ENCODE data around the gene MDP1.

Gene MDP1

DNA sequence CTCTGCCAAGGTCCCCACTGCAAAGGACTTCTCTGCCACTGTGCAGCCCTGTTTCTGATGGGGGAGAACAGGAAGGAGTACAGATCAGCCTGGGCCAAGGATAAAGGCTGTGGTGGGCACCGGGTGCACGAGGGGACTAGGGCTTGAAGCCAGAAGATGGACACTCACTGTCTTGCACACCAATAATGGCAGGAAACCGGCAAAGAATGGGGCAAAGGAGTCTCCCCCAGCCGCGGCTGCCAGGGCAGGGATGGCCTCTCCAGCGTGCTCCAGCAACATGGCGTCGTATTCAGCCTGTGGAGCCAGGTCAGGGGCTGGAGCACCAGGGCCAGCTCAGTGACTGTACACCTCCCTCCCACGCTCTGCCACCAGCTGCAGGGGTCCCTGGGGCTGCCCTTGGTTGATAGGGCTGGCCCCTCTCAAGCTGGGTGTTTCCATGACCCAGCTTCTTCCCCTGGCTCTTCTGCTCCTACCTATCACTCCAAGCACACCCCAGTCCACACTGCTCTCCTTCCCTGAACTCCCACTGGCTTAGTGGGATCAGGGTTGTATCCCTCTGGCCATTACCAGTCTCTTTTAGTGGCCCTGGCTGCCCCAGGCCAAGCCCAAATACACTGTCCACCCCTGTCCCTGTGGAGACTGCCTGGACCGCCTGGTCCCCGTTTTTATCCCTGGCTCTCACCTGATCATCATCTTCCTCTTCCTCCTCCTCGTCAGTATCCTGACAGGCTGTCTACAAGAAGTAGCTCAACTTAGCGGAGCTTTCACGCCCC lies 33.6 kb downstream of the MDP1 start:
- no peak for DNase-seq (ENCODE audit: low read depth in 1 of 2, low spot score in 1 of 2)

DNA sequence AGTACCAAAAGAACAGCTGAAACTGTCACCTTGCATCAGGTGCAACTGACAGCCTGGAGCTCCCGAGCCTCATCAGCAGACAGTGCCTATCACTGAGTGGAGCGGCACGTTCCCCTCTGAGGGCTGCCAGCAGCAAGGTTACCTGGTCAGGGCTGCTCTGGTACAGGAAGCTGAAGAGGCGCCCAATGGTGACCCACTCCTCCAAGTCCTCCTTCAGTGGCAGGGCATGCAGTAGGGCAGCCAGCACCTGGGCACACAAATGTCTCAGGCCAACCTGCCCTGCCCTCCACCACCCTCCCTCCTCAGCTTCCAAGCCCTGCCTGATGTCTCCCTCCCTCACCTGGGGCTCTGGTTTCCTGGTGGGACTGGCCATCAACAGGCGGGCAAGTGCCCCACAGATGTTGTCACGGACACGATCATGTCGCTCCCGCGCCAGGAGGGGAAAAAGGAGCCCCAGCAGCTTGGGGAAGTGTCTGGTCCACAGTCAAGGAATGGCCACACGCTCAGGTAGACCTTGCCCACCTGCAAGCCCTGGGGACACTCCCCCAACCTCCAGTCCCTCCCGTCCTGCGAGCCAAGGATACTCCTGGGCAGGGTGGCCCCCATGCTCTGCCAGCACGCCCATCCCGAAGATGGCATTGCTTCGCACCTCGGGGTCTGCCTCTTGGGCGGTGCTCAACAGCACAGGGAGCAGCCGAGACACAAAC lies 34.3 kb downstream of the MDP1 start:
- no peak for DNase-seq (ENCODE audit: low read depth in 1 of 2, low spot score in 1 of 2)

DNA sequence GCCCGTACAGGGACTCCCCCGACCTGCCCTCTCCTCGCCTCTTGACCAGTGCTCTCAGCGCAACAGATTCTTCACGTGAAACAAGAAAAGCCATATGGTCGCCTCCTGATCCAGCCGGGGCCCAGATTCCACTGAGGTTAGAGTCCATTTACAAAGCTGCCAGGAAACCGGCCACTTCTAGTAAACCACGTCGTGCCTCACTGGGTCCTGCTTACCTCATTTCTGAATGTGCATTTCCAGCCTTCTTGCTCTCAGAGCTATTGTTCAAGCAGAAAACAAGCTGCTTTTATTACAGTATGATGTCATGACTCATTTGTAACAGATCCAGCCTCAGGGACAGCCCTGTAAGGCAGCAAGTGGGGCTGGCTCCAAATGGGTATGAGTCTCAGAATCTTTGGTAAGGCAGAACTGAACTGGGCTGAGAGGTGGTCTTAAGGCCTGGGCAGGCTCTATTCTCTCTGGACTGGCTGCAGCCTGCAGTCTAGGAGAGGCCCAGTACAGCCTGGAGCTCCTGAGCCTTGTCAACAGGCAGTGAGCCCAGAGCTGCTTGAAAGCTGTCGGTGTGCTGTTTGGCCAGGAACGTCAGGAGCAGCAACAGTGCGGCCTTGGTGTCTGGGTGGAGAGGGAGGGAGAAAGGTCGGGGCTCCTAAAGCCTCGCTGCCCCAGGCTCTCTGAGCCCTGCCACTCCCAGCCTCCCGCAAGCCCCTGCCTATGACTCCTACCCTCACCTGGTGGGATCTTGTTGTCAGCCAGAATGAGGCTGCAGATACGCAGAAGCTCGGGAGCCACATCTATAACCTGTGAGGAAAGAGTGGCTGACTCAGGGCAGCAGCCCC lies 35.7 kb downstream of the MDP1 start:
- DNase-seq (ENCODE audit: low read depth in 1 of 2, low spot score in 1 of 2): no peak

DNA sequence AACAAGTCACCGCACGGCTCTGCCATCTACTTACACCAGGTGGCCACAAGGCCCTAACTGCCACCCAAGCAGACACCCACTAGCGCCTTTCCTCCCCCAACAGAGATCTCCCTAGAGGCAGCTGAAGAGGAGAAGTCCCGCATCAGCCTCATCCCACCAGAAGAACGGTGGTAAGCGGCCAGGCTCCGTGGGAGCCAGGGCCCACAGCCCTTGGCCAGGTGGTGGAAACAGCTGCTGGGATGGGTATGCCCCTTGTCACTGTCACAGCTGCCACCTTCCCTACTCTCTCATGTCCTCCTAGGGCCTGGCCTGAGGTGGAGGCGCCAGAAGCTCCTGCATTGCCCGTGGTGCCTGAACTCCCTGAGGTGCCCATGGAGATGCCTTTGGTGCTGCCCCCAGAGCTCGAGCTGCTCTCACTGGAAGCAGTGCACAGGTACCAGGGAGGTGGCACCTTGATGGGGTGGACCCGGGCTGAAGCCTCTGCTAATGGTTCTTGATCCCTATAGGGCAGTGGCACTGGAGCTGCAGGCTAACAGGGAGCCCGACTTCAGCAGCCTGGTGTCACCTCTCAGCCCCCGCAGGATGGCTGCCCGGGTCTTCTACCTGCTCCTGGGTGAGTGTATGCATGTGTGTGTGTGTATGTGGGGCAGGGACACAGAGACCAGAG lies 36.4 kb downstream of the MDP1 start:
- DNase-seq (ENCODE audit: low read depth in 1 of 2, low spot score in 1 of 2): no peak

DNA sequence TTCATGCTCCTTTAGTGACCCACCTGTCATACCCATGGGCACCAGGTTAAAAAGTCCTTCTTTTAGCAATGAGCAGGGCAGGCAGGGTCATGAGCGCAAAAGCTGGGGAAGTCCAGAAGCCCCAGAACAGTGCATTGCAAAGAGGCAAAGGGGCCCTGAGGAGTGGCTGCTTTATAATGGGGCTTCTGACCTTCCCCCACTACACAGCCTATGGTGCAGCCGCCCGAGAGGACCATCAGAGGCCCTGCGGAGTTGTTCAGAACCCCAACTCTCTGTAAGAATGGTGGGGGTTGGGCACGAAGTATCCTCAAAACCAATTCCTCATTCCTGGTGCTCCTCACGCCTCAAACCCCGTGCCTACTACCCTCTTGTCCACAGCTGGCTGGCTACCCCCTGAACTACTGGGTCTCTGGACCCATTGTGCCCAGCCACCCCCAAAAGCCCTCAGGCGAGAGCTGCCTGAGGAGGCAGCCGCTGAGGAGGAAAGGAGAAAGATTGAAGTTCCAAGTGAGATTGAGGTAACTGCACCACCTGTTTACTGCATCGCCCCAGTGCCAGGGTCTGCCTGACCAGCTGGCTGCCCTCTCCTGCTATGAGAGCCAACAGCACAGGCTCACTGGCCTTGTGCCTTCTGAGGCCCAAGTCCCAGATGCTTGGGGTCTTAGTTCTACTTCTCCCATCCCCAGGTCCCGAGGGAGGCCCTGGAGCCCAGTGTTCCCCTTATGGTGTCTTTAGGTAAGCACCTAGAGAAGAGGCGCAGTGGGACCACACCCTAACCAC lies 37.3 kb downstream of the MDP1 start:
- DNase-seq (ENCODE audit: low read depth in 1 of 2, low spot score in 1 of 2): no peak

DNA sequence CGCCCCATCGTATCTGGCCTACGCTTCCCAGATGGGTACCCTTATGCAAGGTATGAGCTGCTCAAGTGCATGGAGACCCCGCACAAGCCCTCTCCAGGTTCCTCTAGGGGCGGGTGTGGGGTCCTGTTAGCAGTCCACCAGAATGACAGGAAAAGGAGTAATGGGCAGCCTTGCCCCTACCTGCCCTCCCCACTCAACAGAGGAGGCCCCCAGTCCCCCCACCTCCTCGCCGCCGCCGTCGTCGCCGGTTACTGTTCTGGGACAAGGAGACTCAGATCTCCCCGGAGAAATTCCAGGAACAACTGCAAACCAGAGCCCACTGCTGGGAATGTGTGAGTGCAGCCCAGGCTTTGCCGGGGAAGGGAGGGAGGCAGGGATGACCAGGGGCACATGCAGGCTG lies 38.0 kb downstream of the MDP1 start:
- no peak for DNase-seq (ENCODE audit: low read depth in 1 of 2, low spot score in 1 of 2)

DNA sequence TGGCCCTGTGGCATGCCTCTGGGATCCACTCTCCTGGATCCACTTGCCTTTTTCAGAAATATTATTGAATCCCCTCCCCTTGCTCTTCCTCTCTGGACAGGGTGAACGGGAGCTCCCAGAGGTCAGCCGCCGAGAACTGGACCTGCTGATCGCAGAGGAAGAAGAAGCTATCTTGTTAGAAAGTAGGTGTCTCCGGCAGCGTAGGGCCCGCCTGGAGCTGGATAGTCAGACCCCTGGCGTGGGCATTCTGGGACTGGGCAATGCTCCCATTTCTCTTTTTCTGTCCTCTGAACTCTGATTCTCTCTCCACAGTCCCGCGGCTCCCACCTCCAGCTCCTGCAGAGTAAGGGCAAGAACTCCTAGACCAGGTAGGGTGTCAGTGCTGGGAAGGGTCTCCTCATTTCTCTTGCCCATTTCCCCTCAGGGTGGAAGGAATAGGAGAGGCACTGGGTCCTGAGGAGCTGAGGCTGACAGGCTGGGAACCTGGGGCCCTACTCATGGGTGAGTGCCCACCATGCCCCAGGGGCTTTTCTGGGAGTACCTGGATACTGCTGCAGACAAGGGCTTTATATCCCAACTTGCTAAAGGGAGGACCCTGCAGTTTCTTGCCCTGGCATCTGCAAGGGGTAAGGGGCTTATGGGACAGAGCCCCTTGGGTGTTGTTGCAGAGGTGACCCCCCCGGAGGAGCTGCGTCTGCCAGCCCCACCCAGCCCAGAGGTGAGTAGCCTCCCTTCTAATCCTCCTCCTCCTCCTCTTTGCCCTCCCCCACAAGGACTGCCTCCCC lies 38.6 kb downstream of the MDP1 start:
- no peak for DNase-seq (ENCODE audit: low read depth in 1 of 2, low spot score in 1 of 2)

DNA sequence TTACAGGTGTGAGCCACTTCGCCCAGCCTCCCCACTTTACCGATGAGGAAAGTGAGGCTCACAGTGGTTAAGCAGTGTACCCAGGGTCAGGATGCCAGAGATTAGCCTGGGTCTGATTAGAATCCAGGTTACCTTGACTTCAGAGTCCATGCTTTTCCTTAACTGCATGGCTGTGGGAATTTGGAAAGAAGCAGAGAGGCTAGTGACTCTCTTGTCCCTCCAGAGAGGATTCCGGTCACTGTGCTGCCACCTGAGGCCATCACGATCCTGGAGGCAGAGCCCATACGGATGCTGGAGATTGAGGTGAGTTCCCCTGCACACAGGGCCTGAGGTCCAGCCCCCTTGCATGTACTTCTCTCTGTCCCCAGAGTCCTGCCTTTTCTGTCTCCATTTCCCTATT lies 39.3 kb downstream of the MDP1 start:
- no peak for DNase-seq (ENCODE audit: low read depth in 1 of 2, low spot score in 1 of 2)

DNA sequence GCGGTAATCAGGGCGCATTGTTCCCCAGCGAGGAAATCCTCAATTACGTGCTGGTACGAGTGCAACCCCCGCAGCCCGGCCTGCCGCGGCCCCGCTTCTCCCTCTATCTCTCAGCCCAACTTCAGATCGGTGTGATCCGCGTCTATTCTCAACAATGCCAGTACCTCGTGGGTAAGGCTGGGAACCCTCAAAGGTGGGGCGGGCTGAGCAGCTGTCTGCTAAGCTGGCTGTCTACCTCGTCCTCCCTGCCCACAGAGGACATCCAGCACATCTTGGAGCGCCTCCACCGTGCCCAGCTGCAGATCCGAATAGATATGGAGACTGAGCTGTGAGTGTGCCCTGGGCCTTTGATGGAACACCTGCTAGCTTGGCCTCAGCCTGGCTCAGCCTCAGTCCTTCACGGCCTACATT lies 43.0 kb downstream of the MDP1 start:
- DNase-seq (ENCODE audit: low read depth in 1 of 2, low spot score in 1 of 2): no peak

DNA sequence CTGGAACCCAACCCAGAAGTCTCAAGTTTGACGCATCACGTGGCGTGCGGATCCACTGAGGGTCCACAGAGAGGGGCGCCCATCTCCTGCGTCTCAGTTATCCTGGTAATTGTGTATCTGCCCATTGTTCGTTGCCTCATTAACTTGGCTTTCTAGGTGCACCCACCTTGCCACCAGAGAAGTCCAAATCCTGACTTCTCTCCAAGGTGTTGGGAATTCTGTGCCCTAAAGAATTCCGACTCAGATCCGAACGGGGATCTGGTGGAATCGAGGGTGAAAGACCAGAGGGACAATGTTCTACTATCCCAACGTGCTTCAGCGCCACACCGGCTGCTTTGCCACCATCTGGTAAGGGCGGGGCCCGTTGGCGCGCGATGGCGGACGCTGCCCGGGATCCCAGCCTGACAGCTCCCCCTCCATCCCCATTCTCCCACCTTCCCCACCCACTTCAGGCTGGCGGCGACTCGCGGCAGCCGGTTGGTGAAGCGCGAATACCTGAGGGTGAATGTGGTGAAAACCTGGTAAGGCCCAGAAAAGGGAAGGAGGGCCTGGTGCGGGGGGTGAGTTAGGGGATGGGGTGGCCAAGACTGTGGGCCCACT lies 43.5 kb downstream of the MDP1 start:
- DNase-seq (ENCODE audit: low read depth in 1 of 2, low spot score in 1 of 2): no peak

DNA sequence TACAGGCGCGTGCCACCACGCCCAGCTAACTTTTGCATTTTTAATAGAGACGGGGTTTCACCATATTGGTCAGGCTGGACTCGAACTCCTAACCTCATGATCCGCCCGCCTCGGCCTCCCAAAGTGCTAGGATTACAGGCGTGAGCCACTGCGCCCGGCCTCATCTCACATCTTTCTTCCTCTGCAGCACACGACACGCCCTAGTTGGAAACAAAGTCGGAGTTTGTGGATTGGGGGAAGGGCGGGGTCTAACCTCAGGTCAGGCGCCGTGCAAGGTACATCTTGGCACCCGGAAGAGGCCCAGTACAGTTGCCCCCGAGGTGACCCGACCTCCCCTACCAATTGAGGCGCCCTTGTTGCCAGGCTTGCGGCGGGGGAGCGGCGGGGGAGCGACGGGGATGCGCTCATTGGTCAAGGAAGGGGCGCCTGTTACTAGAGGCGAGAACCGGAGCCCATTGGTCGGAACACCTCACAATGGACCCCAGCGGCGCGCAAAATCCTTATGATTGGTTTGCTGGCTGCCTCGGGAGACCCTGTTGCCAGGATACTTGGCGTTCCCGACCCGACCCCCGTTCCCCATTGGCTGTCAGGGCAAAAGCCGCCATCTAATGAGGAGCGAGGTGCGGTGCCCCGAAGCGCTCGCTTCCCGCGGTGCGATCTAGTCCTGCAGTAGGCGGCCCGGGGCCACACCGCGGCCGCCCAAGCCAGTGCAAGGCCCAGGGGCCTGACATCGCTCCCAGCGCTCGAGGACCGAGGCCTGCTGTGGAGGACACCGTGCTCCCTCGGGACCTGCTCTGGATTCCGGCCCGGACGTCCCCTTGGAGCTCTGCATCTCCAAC lies 44.2 kb downstream of the MDP1 start, which contains the start of gene REC8:
Gene REC8, plus strand, starts transcription at position 659 of the 839 bp plus-strand sequence. CDS start 473 bp downstream, outside the sequence.
- peak; percentile 41 to 47 for DNase-seq (ENCODE audit: low read depth in 1 of 2, low spot score in 1 of 2)

DNA sequence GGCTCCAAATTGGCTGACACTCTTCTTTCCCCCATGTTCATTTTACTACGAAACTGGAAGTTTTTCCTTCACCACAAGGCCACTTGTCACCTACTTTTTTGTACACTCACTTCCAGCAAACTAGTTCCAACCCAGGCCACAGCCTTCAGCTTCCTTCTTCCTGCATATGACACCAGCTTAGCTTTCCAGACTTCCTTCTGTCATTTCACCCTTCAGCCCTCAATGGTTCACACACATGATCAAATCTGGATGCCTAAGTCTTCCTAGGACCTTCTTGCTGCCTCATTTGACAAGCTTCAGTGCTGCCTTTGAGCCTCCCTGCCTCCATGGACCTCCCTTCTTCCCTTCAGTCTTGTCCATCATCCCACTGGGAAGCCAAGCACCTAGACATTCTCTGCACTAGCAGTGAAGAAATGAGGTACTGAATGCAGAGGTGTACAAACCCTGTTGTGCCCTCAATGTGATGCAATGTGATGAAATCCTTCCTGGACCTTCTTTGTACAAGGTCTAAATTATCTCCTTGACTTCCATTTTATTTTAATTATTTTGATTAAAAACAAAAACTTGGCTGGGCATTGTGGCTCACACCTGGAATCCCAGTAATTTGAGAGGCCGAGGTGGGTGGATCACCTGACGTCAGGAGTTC lies 48.3 kb downstream of the MDP1 start:
- DNase-seq (ENCODE audit: low read depth in 1 of 2, low spot score in 1 of 2): no peak

DNA sequence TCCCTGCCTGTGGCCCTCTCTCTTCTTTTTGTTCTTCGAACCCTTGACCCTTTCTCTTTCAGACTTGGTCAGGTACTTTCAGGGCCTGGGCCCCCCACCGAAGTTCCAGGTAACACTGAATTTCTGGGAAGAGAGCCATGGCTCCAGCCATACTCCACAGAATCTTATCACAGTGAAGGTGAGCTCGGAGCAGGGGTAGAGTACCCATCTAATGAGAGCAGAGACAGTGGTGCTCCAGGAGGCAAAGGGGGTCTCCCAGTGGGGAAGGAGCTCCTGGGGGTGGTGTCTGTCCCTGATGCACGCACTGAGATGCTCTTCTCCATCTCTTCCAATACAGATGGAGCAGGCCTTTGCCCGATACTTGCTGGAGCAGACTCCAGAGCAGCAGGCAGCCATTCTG lies 50.1 kb downstream of the MDP1 start:
- DNase-seq (ENCODE audit: low read depth in 1 of 2, low spot score in 1 of 2): no peak

DNA sequence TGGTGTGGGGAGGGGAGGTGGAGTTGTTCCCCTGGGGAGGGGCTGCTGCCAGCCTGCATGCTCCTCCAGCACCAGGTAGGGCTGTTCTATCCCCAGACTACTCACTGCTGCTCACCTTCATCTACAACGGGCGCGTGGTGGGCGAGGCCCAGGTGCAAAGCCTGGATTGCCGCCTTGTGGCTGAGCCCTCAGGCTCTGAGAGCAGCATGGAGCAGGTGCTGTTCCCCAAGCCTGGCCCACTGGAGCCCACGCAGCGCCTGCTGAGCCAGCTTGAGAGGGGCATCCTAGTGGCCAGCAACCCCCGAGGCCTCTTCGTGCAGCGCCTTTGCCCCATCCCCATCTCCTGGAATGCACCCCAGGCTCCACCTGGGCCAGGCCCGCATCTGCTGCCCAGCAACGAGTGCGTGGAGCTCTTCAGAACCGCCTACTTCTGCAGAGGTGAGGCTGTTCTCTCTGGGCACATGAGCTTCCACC lies 51.3 kb downstream of the MDP1 start:
- DNase-seq (ENCODE audit: low read depth in 1 of 2, low spot score in 1 of 2): no peak

All from stimulated activated CD4-positive, alpha-beta T cell treated with anti-CD3 and anti-CD28 coated beads, Interleukin-15, amount 100 ng/mL, for 1 hour (primary cell).